ENCODE results near the gene UNC45A. TPM values are rescaled to one million over a fixed set of nuclear protein-coding genes. Genes with fewer than 3 reads are reported as not detected.

The UNC45A gene
- total and polyA plus RNA-seq, 2 of the 8 experiments (the other 6 are each of a cell fraction or from before 2014, with no cell fraction given): 74.1 to 84.2 TPM

DNA sequence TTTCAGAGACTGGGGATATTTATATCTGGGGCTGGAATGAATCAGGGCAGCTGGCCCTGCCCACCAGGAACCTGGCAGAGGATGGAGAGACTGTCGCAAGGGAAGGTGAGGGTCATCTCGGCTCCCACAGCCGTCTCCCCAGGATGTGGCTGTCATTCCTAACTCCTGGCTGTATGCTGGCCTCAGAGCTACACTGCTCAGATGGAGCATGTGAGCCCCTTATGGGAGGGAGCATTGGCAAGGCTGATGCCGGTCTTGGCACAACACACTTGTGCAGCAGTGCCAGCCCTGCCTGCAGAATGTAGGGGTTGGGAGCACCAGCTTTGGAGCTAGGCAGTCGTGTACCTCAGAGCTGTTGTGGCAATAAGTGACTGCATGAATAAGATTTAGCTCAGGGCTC, 24.8 kb downstream of the UNC45A start:
- Histone ChIP-seq H3K23me2 (ENCODE audit: low read depth, low read length) (peaks cover 12% of the 10 kb centered on the region; the same call in 1 of the 2 replicates), H3K18ac (ENCODE audit: extremely low read depth, low read length) (no peak overlapping the region), H2AFZ (ENCODE audit: low read length) (no peak overlapping the region), H2BK5ac (ENCODE audit: low read depth, low read length) (no peak overlapping the region), H4K91ac (replicated peaks; ENCODE audit: insufficient read length, low read length) (no peak overlapping the region), H3K9ac (replicated peaks in 1 of 4; ENCODE audit: extremely low read depth in 1 of 4, low read depth in 3 of 4, low read length in 3 of 4) (no peak overlapping the region), H3K79me2 (ENCODE audit: control insufficient read depth in 1 of 2, insufficient read depth in 2 of 2, low read length in 2 of 2) (peaks cover 0 to 6% of the 10 kb centered on the region in 2 experiments; a peak in 1 of 4 replicates), H3K4me1 (replicated peaks in 1 of 4; ENCODE audit: control insufficient read depth in 3 of 4, insufficient read depth in 4 of 4, low read length in 3 of 4) (peaks cover 0 to 15% (median 8%) of the 10 kb centered on the region in 4 experiments; a peak in 6 of 7 replicates), H3K4me2 (ENCODE audit: insufficient read depth in 1 of 2, low read depth in 2 of 2, low read length in 2 of 2) (no peak overlapping the region), H3K4ac (replicated peaks; ENCODE audit: insufficient read length, low read depth, low read length) (no peak overlapping the region), H2AK5ac (ENCODE audit: low read depth, low read length) (no peak overlapping the region), H3K36me3 (ENCODE audit: control insufficient read depth in 2 of 4, insufficient read depth in 4 of 4, low read length in 3 of 4) (peaks cover 0 to 33% (median 16%) of the 10 kb centered on the region in 4 experiments; a peak in 6 of 8 replicates), H4K20me1 (replicated peaks in 1 of 2; ENCODE audit: control insufficient read depth in 1 of 2, insufficient read depth in 2 of 2, low read length in 2 of 2) (peaks cover 1 to 5% of the 10 kb centered on the region in 2 experiments), H4K5ac (ENCODE audit: insufficient read length, low read depth, low read length) (no peak overlapping the region), H2BK15ac (ENCODE audit: low read length) (no peak overlapping the region), H3K23ac (ENCODE audit: insufficient read length) (no peak overlapping the region), H3K27ac (ENCODE audit: low read depth, low read length) (no peak overlapping the region), H2BK20ac (ENCODE audit: low read length) (no peak overlapping the region), H3K27me3 (replicated peaks in 1 of 4; ENCODE audit: control insufficient read depth in 3 of 4, extremely low read depth in 1 of 4, insufficient read depth in 3 of 4, low read length in 3 of 4) (no peaks in the 10 kb centered on the region), H3K9me3 (ENCODE audit: insufficient read depth in 2 of 2, low read depth in 1 of 2, low read length in 1 of 2) (no peaks in the 10 kb centered on the region), H3K4me3 (ENCODE audit: extremely low read depth in 1 of 4, insufficient read depth in 2 of 4, low read depth in 3 of 4, low read length in 4 of 4) (no peak overlapping the region), H3K79me1 (ENCODE audit: low read depth, low read length) (peaks cover 3% of the 10 kb centered on the region; the same call in 1 of the 2 replicates), H4K8ac (ENCODE audit: extremely low read depth, insufficient read depth, low read length) (no peak overlapping the region), H2BK120ac (replicated peaks; ENCODE audit: low read depth, low read length) (no peak overlapping the region), H3K14ac (ENCODE audit: insufficient read length) (no peak overlapping the region), H2BK12ac (ENCODE audit: low read depth, low read length) (no peak overlapping the region), H3K56ac (replicated peaks; ENCODE audit: insufficient read length, low read depth, low read length) (no peak overlapping the region)
- FAIRE-seq (no peak), DNase-seq (ENCODE audit: low read depth in 1 of 2, low spot score in 2 of 2) (no peak)
- POLR2A ChIA-PET (ENCODE audit: partially characterized antibody): interaction anchor here (0.6 to 2.3 kb wide), 4 partner anchors 25 to 291 kb away, joined by 3 to 6 read pairs (median 4); partner anchors contain the start of genes PRC1 and UNC45A
- CTCF ChIA-PET (ENCODE audit: partially characterized antibody): interaction anchor here (0.7 to 19.2 kb wide), 6 partner anchors 18 to 298 kb away, joined by 3 to 306 read pairs (median 5); partner anchors contain the start of genes HDDC3 and UNC45A
- WGBS, 2 experiments (ENCODE audit: extremely low coverage in 1 of 2, insufficient coverage in 1 of 2, insufficient read length in 1 of 2, insufficient replicate concordance in 2 of 2, low coverage in 1 of 2, low lambda C conversion rate in 2 of 2, missing lambda C conversion rate in 1 of 2): 95% methylated on average over 5 of the region's 5 CpGs; no CpG with 5 or more reads in 1 of the 2 experiments
- TF ChIP-seq ASH2L (IDR thresholded peaks at IDR 0.05; ENCODE audit: low read length): no peak
- TF ChIP-seq RNF2 (IDR thresholded peaks at IDR 0.05; ENCODE audit: borderline replicate concordance, low read depth, low read length, missing control alignments, poor library complexity, severe bottlenecking): no peak
- no peak for TF ChIP-seq SIX5 (IDR thresholded peaks at IDR 0.05; ENCODE audit: low read depth, low read length)
- no peak for TF ChIP-seq CHD2 (IDR thresholded peaks at IDR 0.05; ENCODE audit: low read length)
- TF ChIP-seq RXRA (IDR thresholded peaks at IDR 0.05; ENCODE audit: insufficient read depth, low read depth, low read length): no peak
- no peak for TF ChIP-seq HDAC2 (IDR thresholded peaks at IDR 0.05; ENCODE audit: borderline replicate concordance in 1 of 2, low read depth in 2 of 2, low read length in 2 of 2)
- no peak for TF ChIP-seq TAF1 (IDR thresholded peaks at IDR 0.05; ENCODE audit: low read depth, low read length)
- no peak for TF ChIP-seq TAF7 (optimal IDR thresholded peaks at IDR 0.05; ENCODE audit: borderline replicate concordance, low read depth, low read length)
- no peak for TF ChIP-seq GABPA (IDR thresholded peaks at IDR 0.05; ENCODE audit: borderline replicate concordance, insufficient read depth, low read length)
- TF ChIP-seq RAD21 (IDR thresholded peaks at IDR 0.05 in 1 of 2, conservative IDR thresholded peaks at IDR 0.05 in 1 of 2; ENCODE audit: low read depth in 2 of 2, low read length in 2 of 2): no peak
- TF ChIP-seq, protein P1, sequence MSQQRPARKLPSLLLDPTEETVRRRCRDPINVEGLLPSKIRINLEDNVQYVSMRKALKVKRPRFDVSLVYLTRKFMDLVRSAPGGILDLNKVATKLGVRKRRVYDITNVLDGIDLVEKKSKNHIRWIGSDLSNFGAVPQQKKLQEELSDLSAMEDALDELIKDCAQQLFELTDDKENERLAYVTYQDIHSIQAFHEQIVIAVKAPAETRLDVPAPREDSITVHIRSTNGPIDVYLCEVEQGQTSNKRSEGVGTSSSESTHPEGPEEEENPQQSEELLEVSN (IDR thresholded peaks at IDR 0.05): no peak
